IPS-18a (cell line): ENCODE data around the gene RIT2.

ENCODE experiments used
- H3K27ac ChIP-seq: one replicate; pipeline ENCODE4 v1.5.1; 2013; ENCODE audit warnings: low read length
- H3K27me3 ChIP-seq: one replicate; pipeline ENCODE4 v1.6.1; 2013; ENCODE audit warnings: mild to moderate bottlenecking, low read length; ENCODE audit not compliant: control insufficient read depth, insufficient read depth
- H3K36me3 ChIP-seq: one replicate; pipeline ENCODE4 v1.6.1; 2013; ENCODE audit warnings: low read depth, low read length; ENCODE audit not compliant: control insufficient read depth
- H3K4me1 ChIP-seq: one replicate; pipeline ENCODE4 v1.6.1; 2013; ENCODE audit warnings: low read depth, low read length; ENCODE audit not compliant: control insufficient read depth
- H3K4me3 ChIP-seq: one replicate; pipeline ENCODE4 v1.5.1; 2013; ENCODE audit warnings: low read length
- H3K9ac ChIP-seq: one replicate; pipeline ENCODE4 v1.6.1; 2013; ENCODE audit warnings: mild to moderate bottlenecking, low read length, moderate library complexity
- H3K9me3 ChIP-seq: one replicate; pipeline ENCODE4 v1.6.1; 2013; ENCODE audit warnings: low read depth, low read length; ENCODE audit not compliant: control insufficient read depth

The RIT2 gene

DNA sequence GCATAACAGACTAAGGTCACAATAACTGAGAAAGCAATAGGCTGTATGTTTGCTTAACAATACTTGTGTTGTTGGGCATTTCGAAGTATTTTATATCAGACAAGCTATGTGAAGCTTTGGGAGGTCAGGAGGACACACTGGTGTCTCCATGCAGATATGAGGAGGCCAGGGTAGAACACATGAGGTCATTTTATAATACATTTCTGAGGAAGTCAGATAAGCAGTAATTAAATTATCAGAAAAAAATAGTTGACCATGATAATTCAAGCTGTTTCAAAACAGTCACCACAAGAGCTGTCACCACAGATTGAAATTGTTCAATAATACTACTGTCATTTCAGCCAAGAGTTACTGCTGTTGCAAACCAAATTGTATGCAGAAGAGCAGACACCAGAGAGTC lies 160.6 kb downstream of the RIT2 start:
- H3K27me3 ChIP-seq: no peaks in the 10 kb centered on the region
- H3K4me1 ChIP-seq: no peaks in the 10 kb centered on the region
- H3K9me3 ChIP-seq: no peaks in the 10 kb centered on the region
- no peak overlapping the region for H3K4me3 ChIP-seq
- H3K27ac ChIP-seq: no peak overlapping the region
- no peaks in the 10 kb centered on the region for H3K36me3 ChIP-seq
- H3K9ac ChIP-seq: no peak overlapping the region

DNA sequence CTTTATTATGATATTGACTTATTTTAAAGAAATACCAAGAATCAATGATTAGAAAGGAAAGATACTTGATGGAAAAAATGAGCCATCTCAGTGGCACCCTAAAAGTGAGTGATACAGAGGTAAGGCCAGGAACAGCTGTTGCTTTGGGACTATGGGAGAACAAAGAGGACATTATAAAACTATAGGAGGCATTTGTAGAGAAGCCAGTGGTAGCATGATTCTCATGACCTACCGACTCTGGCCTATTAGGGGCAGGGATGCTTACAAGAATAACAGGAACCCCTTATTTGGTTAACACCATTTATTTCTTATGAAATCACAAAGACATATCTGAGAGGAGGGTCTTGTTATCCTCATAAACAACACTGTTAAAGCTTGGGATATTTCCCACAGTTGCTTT lies 162.2 kb downstream of the RIT2 start:
- H3K27me3 ChIP-seq: no peaks in the 10 kb centered on the region
- no peaks in the 10 kb centered on the region for H3K9me3 ChIP-seq
- no peaks in the 10 kb centered on the region for H3K4me1 ChIP-seq
- H3K4me3 ChIP-seq: no peak overlapping the region
- H3K36me3 ChIP-seq: no peaks in the 10 kb centered on the region
- no peak overlapping the region for H3K9ac ChIP-seq
- no peak overlapping the region for H3K27ac ChIP-seq

DNA sequence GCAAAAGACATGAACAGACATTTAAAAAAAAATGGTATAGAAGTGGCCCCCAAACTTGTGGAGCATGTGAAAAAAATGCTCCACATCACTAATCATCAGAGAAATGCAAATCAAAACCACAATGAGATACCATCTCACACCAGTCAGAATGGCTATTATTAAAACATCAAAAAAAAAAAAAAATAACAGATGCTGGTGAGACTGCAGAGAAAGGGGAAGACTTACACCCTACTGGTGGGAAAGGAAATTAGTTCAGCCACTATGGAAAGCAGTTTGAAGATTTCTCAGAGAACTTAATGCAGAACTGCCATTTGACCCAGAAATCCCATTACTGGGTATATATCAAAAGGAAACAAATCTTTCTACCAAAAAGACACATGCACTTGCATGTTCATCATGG lies 164.8 kb downstream of the RIT2 start:
- no peak overlapping the region for H3K9ac ChIP-seq

DNA sequence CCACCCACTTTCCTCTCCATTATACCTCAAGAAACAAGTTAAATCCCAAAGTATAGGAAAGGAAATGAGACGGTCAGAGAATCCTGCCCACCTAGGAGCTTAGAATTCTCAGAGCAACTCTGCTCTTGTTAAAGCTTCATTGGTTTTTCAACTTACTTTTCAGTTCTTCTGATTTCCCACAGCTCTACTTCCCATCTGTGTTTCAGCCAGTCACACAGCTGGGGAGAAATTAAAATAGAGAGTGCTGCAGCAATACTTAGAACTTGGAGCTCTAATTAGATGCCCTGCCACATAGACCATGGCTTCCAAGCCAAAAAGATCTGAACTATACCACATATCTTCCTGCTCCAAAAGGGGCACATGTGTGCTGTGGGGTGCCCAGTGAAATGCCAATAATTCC lies 166.7 kb downstream of the RIT2 start:
- H3K27ac ChIP-seq: no peak overlapping the region
- no peak overlapping the region for H3K4me3 ChIP-seq
- H3K36me3 ChIP-seq: no peaks in the 10 kb centered on the region
- H3K9me3 ChIP-seq: no peaks in the 10 kb centered on the region
- H3K27me3 ChIP-seq: no peaks in the 10 kb centered on the region
- H3K9ac ChIP-seq: no peak overlapping the region
- H3K4me1 ChIP-seq: no peaks in the 10 kb centered on the region

More for the DNA sequence above, 164.8 kb downstream of the RIT2 start:
- H3K36me3 ChIP-seq: no peaks in the 10 kb centered on the region
- no peak overlapping the region for H3K4me3 ChIP-seq
- no peaks in the 10 kb centered on the region for H3K4me1 ChIP-seq
- no peak overlapping the region for H3K27ac ChIP-seq
- no peaks in the 10 kb centered on the region for H3K27me3 ChIP-seq
- H3K9me3 ChIP-seq: no peaks in the 10 kb centered on the region

DNA sequence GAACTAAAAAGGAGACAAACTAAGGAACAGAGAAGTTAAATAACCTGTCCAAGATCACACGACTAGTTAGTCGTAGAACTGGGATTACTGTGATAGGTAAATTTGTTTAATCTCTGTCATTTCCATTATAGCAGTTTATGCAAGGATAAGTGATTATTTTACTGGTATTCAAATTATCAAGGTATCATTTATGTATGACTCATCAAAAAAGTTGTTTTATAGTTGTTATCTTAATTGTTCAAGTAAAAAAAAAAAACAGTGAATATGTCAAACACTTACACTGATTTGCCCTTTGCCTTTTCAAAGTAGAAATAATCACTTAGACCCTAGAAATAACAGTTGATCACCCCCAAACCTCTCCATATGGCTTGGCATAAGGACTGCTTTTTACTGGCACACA lies 173.6 kb downstream of the RIT2 start:
- no peak overlapping the region for H3K27ac ChIP-seq
- peaks cover 7% of the 10 kb centered on the region for H3K4me1 ChIP-seq
- no peaks in the 10 kb centered on the region for H3K9me3 ChIP-seq
- H3K27me3 ChIP-seq: no peaks in the 10 kb centered on the region
- no peaks in the 10 kb centered on the region for H3K36me3 ChIP-seq
- H3K4me3 ChIP-seq: no peak overlapping the region
- H3K9ac ChIP-seq: no peak overlapping the region

DNA sequence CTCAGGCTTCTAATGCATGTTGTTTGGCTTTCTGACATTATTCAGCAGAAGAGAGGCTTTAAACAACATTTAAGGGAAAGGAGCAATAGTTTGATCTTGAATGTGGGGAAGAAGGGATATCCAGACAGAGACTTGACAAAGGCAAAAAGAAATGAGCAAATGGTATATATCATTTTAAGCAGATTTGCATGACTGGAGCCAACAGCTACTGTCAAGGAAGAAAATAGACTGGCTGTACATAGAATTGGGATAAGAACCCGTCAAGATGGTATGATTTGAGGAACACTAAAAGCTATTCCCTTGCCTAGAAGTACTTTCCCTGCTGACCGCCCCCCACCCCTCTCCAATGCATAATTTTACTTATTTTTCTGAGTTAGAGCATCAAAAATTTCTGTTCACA lies 174.5 kb downstream of the RIT2 start:
- no peak overlapping the region for H3K4me3 ChIP-seq
- no peak overlapping the region for H3K9ac ChIP-seq
- H3K27ac ChIP-seq: no peak overlapping the region
- no peaks in the 10 kb centered on the region for H3K27me3 ChIP-seq
- H3K4me1 ChIP-seq: peaks cover 7% of the 10 kb centered on the region
- H3K36me3 ChIP-seq: no peaks in the 10 kb centered on the region
- H3K9me3 ChIP-seq: no peaks in the 10 kb centered on the region

DNA sequence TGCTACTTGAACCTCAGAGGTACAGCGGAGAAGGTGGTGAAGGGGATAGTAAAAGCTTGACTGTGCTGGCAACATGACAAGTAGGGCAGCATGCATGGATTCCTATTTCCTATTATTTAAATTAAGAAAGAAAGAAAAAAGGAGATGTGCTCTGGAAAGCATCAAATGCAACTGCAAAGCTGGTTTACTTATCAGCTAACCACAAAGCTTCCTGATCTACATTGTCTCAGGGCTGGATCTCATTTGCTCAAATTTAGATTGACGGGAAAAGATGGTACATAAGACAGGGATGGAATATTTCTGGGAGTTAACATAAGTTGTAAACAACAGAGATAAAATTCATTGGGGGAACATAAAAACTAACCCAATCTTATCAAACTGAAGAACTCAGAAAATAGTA lies 178.0 kb downstream of the RIT2 start:
- H3K4me1 ChIP-seq: peaks cover 7% of the 10 kb centered on the region
- no peak overlapping the region for H3K9ac ChIP-seq
- H3K9me3 ChIP-seq: no peaks in the 10 kb centered on the region
- no peaks in the 10 kb centered on the region for H3K36me3 ChIP-seq
- no peak overlapping the region for H3K4me3 ChIP-seq
- no peak overlapping the region for H3K27ac ChIP-seq
- no peaks in the 10 kb centered on the region for H3K27me3 ChIP-seq

DNA sequence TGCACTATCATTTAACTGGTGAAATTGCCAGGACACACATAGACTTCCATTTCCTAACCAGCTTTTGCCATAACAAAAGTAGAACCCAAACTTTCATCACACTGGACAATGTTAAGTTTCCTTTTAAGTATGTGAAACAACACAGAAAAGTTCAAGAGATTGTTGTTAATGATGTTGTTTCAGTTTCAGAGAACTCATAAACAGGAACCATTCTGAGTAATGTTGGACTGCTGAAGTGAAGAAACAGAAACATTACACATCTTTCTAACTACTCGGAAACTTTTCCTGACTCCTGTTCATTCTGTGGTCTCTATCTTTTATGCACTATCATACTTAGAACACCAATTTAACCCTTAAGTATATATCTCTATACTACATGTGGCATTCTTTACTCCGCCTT lies 179.2 kb downstream of the RIT2 start:
- no peak overlapping the region for H3K27ac ChIP-seq
- no peaks in the 10 kb centered on the region for H3K36me3 ChIP-seq
- H3K4me1 ChIP-seq: peaks cover 7% of the 10 kb centered on the region
- H3K4me3 ChIP-seq: no peak overlapping the region
- no peaks in the 10 kb centered on the region for H3K27me3 ChIP-seq
- no peaks in the 10 kb centered on the region for H3K9me3 ChIP-seq
- H3K9ac ChIP-seq: no peak overlapping the region

DNA sequence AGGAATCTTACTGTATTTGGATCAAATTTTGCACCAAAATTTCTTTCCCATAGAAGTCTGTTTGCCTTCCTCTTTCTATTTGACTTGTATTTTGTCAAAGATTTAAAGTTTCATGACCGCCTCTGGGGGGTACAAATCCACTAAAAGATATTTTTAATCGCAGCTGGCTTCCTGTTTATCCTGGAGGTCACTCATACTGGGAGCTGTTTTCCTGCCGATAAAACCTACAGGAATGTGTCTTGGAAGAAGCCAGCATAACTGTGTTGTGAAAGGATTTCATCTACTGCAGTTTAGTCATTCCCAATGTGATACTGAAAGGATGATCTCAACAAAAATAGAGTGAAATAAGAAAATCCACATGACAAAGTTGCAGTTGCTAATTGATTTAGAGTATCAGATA lies 184.0 kb downstream of the RIT2 start:
- Histone ChIP-seq H3K4me1 (no peaks in the 10 kb centered on the region), H3K9ac (no peak overlapping the region), H3K27ac (no peak overlapping the region), H3K36me3 (no peaks in the 10 kb centered on the region), H3K4me3 (no peak overlapping the region), H3K27me3 (no peaks in the 10 kb centered on the region), H3K9me3 (no peaks in the 10 kb centered on the region)

DNA sequence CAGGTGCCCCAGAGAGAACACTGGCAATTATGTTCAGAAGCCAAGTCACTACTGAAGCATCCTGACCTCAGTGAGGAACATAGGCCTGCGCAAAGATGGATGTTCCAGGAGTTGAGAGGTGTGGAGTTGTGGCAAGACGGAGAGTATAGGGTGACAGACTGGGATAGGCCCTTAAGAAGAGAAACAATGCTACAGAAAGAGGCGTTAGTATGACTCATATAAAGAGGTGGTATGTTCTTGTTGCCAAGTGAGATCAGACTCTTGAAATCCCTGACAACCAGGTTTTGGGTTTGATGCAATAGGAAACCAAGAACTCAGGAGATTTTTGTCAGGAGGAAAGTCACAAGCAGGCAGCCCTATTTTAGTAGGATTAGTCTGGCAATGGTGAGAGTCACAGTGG lies 185.6 kb downstream of the RIT2 start:
- Histone ChIP-seq H3K36me3 (no peaks in the 10 kb centered on the region), H3K9me3 (no peaks in the 10 kb centered on the region), H3K4me1 (no peaks in the 10 kb centered on the region), H3K27me3 (no peaks in the 10 kb centered on the region), H3K4me3 (no peak overlapping the region), H3K9ac (no peak overlapping the region), H3K27ac (no peak overlapping the region)

DNA sequence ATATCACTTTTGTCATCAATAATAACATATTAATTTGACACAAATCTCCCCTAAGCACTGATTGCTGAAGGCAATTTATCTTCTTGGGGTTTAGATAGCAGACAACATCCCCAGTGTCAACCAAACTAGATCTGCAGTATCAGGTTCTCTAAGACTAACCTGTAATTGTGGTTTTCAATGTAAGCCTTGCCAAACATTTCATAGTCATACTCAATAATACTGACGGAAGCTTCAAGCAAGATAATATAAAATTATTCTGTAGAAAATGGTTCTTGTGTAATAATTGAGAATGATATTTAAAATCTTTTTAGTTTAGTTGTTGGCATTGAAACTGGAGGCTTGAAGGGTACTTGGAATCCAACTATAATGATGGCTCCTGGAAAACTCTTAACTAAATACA lies 186.3 kb downstream of the RIT2 start:
- H3K27ac ChIP-seq: no peak overlapping the region
- no peaks in the 10 kb centered on the region for H3K9me3 ChIP-seq
- H3K4me3 ChIP-seq: no peak overlapping the region
- no peaks in the 10 kb centered on the region for H3K27me3 ChIP-seq
- H3K9ac ChIP-seq: no peak overlapping the region
- no peaks in the 10 kb centered on the region for H3K4me1 ChIP-seq
- no peaks in the 10 kb centered on the region for H3K36me3 ChIP-seq

DNA sequence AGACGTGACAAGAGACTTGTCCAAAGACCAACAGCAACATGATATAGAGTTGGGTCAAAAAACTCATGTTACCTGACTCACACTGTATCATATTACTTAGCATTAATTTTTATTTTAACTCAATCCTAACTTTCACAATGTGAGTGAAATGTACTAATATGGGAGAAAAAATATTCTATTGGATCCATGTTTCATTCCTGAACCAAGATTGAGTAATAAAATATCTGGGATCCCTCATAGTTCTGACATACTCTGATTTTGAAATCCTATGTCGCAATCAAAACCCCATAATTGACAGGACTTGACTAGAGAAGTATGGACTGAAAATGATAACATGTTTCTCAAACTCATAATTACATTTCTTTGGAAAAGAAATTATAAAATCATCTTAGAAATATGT lies 190.4 kb downstream of the RIT2 start:
- Histone ChIP-seq H3K4me1 (peaks cover 12% of the 10 kb centered on the region), H3K27ac (no peak overlapping the region), H3K4me3 (no peak overlapping the region), H3K9me3 (no peaks in the 10 kb centered on the region), H3K27me3 (no peaks in the 10 kb centered on the region), H3K9ac (no peak overlapping the region), H3K36me3 (no peaks in the 10 kb centered on the region)

DNA sequence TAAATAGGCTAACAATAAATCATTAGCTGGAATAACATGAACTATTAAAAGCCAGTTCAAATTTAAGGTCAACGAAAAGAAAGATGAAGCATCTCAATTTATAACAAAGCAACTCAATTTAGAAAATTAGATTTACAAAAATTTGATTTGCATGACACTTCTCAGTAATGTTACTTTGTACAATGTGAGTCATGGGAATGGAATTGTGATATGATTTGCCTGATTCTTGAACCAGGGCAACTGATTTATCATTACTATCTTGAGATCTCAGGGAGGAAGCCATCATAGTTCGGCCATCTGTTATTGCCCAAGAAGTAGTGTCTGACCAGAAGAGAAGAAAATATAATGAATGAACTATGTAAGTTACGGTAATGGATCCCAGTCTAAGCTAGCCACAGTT lies 193.1 kb downstream of the RIT2 start:
- Histone ChIP-seq H3K9me3 (no peaks in the 10 kb centered on the region), H3K36me3 (no peaks in the 10 kb centered on the region), H3K4me3 (no peak overlapping the region), H3K4me1 (peaks cover 12% of the 10 kb centered on the region), H3K9ac (no peak overlapping the region), H3K27ac (no peak overlapping the region), H3K27me3 (no peaks in the 10 kb centered on the region)
